Neural progenitor cell (in vitro differentiated cells): ENCODE results near the gene KCTD15. TPM values are rescaled to one million over a fixed set of nuclear protein-coding genes. Genes with fewer than 3 reads are reported as not detected.

Experiments
- DNase-seq: peaks from one replicate; pipeline ENCODE4 v3.0.0-alpha.2; 2016; ENCODE audit warnings: low spot score
- H2AFZ ChIP-seq: fragments of 200-600 bp; sonication (generic); replicated peaks from 2 replicates; pipeline ENCODE4 v1.6.1; 2016; ENCODE audit warnings: antibody characterized with exemption
- H3F3A ChIP-seq: fragments of 200-600 bp; sonication (generic); 2 replicates; pipeline ENCODE4 v1.6.1; 2016; ENCODE audit warnings: antibody characterized with exemption, low read depth
- H3K27ac ChIP-seq: fragments of 200-600 bp; sonication (generic); 2 replicates; pipeline ENCODE4 v1.5.1; 2016; ENCODE audit warnings: mild to moderate bottlenecking
- H3K27me3 ChIP-seq: fragments of 200-600 bp; sonication (generic); 2 replicates; pipeline ENCODE4 v1.6.1; 2016; ENCODE audit warnings: mild to moderate bottlenecking, moderate library complexity
- H3K36me3 ChIP-seq: fragments of 200-600 bp; sonication (generic); 2 replicates; pipeline ENCODE4 v1.5.1; 2016
- H3K4me1 ChIP-seq: fragments of 200-600 bp; sonication (generic); 2 replicates; pipeline ENCODE4 v1.6.1; 2016; ENCODE audit warnings: mixed run types
- H3K4me2 ChIP-seq: fragments of 200-600 bp; sonication (generic); 2 replicates; pipeline ENCODE4 v1.6.1; 2016
- H3K4me3 ChIP-seq: fragments of 200-600 bp; sonication (generic); 2 replicates; pipeline ENCODE4 v1.5.1; 2016
- H3K79me2 ChIP-seq: fragments of 200-600 bp; sonication (generic); 2 replicates; pipeline ENCODE4 v1.6.1; 2016; ENCODE audit warnings: low read depth
- H3K9ac ChIP-seq: fragments of 200-600 bp; sonication (generic); 2 replicates; pipeline ENCODE4 v1.6.1; 2016
- H3K9me3 ChIP-seq: fragments of 200-600 bp; sonication (generic); 2 replicates; pipeline ENCODE4 v1.5.1; 2016; ENCODE audit warnings: low read depth
- H4K20me1 ChIP-seq: fragments of 200-600 bp; sonication (generic); 2 replicates; pipeline ENCODE4 v1.6.1; 2016; ENCODE audit warnings: low read depth
- H3K27ac Mint-ChIP-seq: 3 replicates; pipeline ENCODE4 v1.8.0; 2021; ENCODE audit warnings: mixed read lengths
- H3K27me3 Mint-ChIP-seq: 2 replicates; pipeline ENCODE4 v1.8.0; 2022; ENCODE audit warnings: low read depth, mild to moderate bottlenecking, inconsistent platforms, moderate library complexity, mixed read lengths; ENCODE audit not compliant: insufficient read depth
- H3K36me3 Mint-ChIP-seq: 3 replicates; pipeline ENCODE4 v1.8.0; 2021; ENCODE audit warnings: mixed read lengths
- H3K4me1 Mint-ChIP-seq: 3 replicates; pipeline ENCODE4 v1.8.0; 2021; ENCODE audit warnings: mixed read lengths
- H3K4me3 Mint-ChIP-seq: 3 replicates; pipeline ENCODE4 v1.8.0; 2021; ENCODE audit warnings: mild to moderate bottlenecking, moderate library complexity, mixed read lengths
- H3K9me3 Mint-ChIP-seq: 3 replicates; pipeline ENCODE4 v1.8.0; 2020; ENCODE audit warnings: mixed read lengths
- CTCF ChIP-seq: fragments of 200-600 bp; sonication (generic); IDR thresholded peaks from 2 replicates; pipeline ENCODE4 v1.5.1; 2017; ENCODE audit warnings: antibody characterized with exemption, mild to moderate bottlenecking
- EZH2 ChIP-seq: fragments of 200-600 bp; sonication (generic); IDR thresholded peaks from 2 replicates; pipeline ENCODE4 v1.6.1; 2017; ENCODE audit warnings: antibody characterized with exemption, mild to moderate bottlenecking, moderate library complexity
- EZH2phosphoT487 ChIP-seq: fragments of 200-600 bp; sonication (generic); IDR thresholded peaks from 2 replicates; pipeline ENCODE4 v1.6.1; 2017; ENCODE audit warnings: antibody characterized with exemption
- total RNA-seq: library from RNA; depleted of rRNA; stranded (reverse); fragments of >200 nt; gene quantifications from 2 replicates; pipeline ENCODE4 v1.2.3, GENCODE V29; 2015; ENCODE audit warnings: low replicate concordance

Gene KCTD15
- total RNA-seq, 1 donor from 2014 or later: 26.4 TPM

- H3K4me3 Mint-ChIP-seq: no peak overlapping the region
These were observed 37.3 kb upstream of the KCTD15 start for GRCh38 chr19:33759356-33759755.

GRCh38 chr19:33763633-33764371 lies 32.9 kb upstream of the KCTD15 start:
- Histone ChIP-seq H4K20me1 (peaks cover 21% of the 10 kb centered on the region), H3K27ac (no peak overlapping the region), H3K4me3 (no peak overlapping the region), H3K36me3 (no peaks in the 10 kb centered on the region), H3K4me2 (no peak overlapping the region), H3K4me1 (no peaks in the 10 kb centered on the region), H3K9ac (no peak overlapping the region), H3K27me3 (no peaks in the 10 kb centered on the region), H3K79me2 (no peaks in the 10 kb centered on the region), H3K9me3 (no peaks in the 10 kb centered on the region), H2AFZ (no peak overlapping the region), H3F3A (no peaks in the 10 kb centered on the region)
- DNase-seq: no peak
- Mint-ChIP-seq H3K4me3 (no peak overlapping the region), H3K27ac (no peak overlapping the region), H3K36me3 (no peaks in the 10 kb centered on the region), H3K4me1 (peaks cover under 1% of the 10 kb centered on the region), H3K27me3 (peaks cover 15% of the 10 kb centered on the region), H3K9me3 (no peaks in the 10 kb centered on the region)
- TF ChIP-seq EZH2phosphoT487: no peak
- TF ChIP-seq EZH2: no peak
- no peak for TF ChIP-seq CTCF

More at GRCh38 chr19:33759356-33759755, 37.3 kb upstream of the KCTD15 start:
- no peak for TF ChIP-seq CTCF
- TF ChIP-seq EZH2: no peak
- TF ChIP-seq EZH2phosphoT487: no peak
- H4K20me1 ChIP-seq: peaks cover 2% of the 10 kb centered on the region
- peaks cover 2% of the 10 kb centered on the region for H3K27me3 Mint-ChIP-seq
- no peaks in the 10 kb centered on the region for H3K9me3 Mint-ChIP-seq
- H3K4me3 ChIP-seq: no peak overlapping the region
- H3K36me3 Mint-ChIP-seq: no peaks in the 10 kb centered on the region
- H3K4me1 Mint-ChIP-seq: peaks cover 5% of the 10 kb centered on the region
- no peak for DNase-seq
- no peaks in the 10 kb centered on the region for H3K9me3 ChIP-seq
- no peaks in the 10 kb centered on the region for H3F3A ChIP-seq
- H3K27ac Mint-ChIP-seq: no peak overlapping the region
- H3K9ac ChIP-seq: no peak overlapping the region
- H3K4me1 ChIP-seq: no peaks in the 10 kb centered on the region
- no peak overlapping the region for H3K4me2 ChIP-seq
- H3K27me3 ChIP-seq: no peaks in the 10 kb centered on the region
- H2AFZ ChIP-seq: no peak overlapping the region
- H3K36me3 ChIP-seq: no peaks in the 10 kb centered on the region
- H3K79me2 ChIP-seq: no peaks in the 10 kb centered on the region
- no peak overlapping the region for H3K27ac ChIP-seq

- Mint-ChIP-seq H3K27me3 (peaks cover 18% of the 10 kb centered on the region), H3K4me3 (no peak overlapping the region), H3K4me1 (no peaks in the 10 kb centered on the region), H3K9me3 (no peaks in the 10 kb centered on the region), H3K36me3 (no peaks in the 10 kb centered on the region), H3K27ac (no peak overlapping the region)
- no peak overlapping the region for H2AFZ ChIP-seq
- no peaks in the 10 kb centered on the region for H3K27me3 ChIP-seq
- H3F3A ChIP-seq: no peaks in the 10 kb centered on the region
- no peak overlapping the region for H3K4me2 ChIP-seq
- no peak for DNase-seq
- no peaks in the 10 kb centered on the region for H3K4me1 ChIP-seq
- no peaks in the 10 kb centered on the region for H3K79me2 ChIP-seq
- no peak overlapping the region for H3K4me3 ChIP-seq
- no peaks in the 10 kb centered on the region for H3K36me3 ChIP-seq
- no peak overlapping the region for H3K9ac ChIP-seq
- peaks cover 37% of the 10 kb centered on the region for H4K20me1 ChIP-seq
- no peaks in the 10 kb centered on the region for H3K9me3 ChIP-seq
- no peak overlapping the region for H3K27ac ChIP-seq
- TF ChIP-seq CTCF: no peak
- no peak for TF ChIP-seq EZH2
- no peak for TF ChIP-seq EZH2phosphoT487
These were observed 30.0 kb upstream of the KCTD15 start for GRCh38 chr19:33766623-33767022.
